ENCODE data around the gene CDS1.
"Not testable (repeated sequence)": the region's sequence is repeated elsewhere in the genome, so short reads cannot be mapped to it uniquely, and the experiment has no call there.

- TF ChIP-seq CTCF (IDR thresholded peaks at IDR 0.05); POLR2AphosphoS5 (IDR thresholded peaks at IDR 0.05; ENCODE audit: insufficient read depth in 1 of 2, low read depth in 1 of 2); POLR2A (IDR thresholded peaks at IDR 0.05): not testable (repeated sequence)
These were observed 81.8 kb downstream of the CDS1 start for GRCh38 chr4:84664767-84665166.
